ENCODE data around the gene TOPORS. TPM values are rescaled to one million over a fixed set of nuclear protein-coding genes. Genes with fewer than 3 reads are reported as not detected.
A peak's percentile ranks its signal among the peaks of the same experiment; 100 is the strongest.
"Not testable (repeated sequence)": the region's sequence is repeated elsewhere in the genome, so short reads cannot be mapped to it uniquely, and the experiment has no call there.

TOPORS gene
- total RNA-seq, 2 experiments from 2014 or later: 11.9 to 12.0 TPM

GRCh38 chr9:32565967-32566366 is 13.6 kb upstream of the TOPORS start:
- ChIA-PET CTCF (interaction anchor here (0.6 to 3.2 kb wide), 4 partner anchors 14 to 465 kb away, joined by 3 to 19 read pairs (median 11); no protein-coding TSS in a partner anchor), POLR2A (interaction anchor here (1.5 to 1.7 kb wide), 4 partner anchors 14 to 459 kb away, joined by 3 to 7 read pairs (median 4); partner anchors contain the start of genes RIGI, SMIM27 and TOPORS)
- Mint-ChIP-seq H3K4me3 (no peak overlapping the region), H3K27ac (peak overlapping the region; percentile 78), H3K4me1 (ENCODE audit: low read depth) (peaks cover 20% of the 10 kb centered on the region), H3K9me3 (ENCODE audit: insufficient read depth) (no peaks in the 10 kb centered on the region), H3K27me3 (ENCODE audit: low read depth) (no peaks in the 10 kb centered on the region), H3K36me3 (ENCODE audit: low read depth) (peaks cover 39% of the 10 kb centered on the region)
- DNase-seq (no peak), ATAC-seq (peak; percentile 42)

GRCh38 chr9:32558408-32558934 is 6.1 kb upstream of the TOPORS start:
- ChIA-PET CTCF (interaction anchor here (9.8 kb wide), 1 partner anchor 179 kb away, joined by 85 read pairs; no protein-coding TSS in a partner anchor), POLR2A (no interaction called here)
- H3K27ac Mint-ChIP-seq: no peak overlapping the region
- peaks cover 10% of the 10 kb centered on the region for H3K36me3 Mint-ChIP-seq (ENCODE audit: low read depth)
- no peaks in the 10 kb centered on the region for H3K9me3 Mint-ChIP-seq (ENCODE audit: insufficient read depth)
- no peaks in the 10 kb centered on the region for H3K27me3 Mint-ChIP-seq (ENCODE audit: low read depth)
- peaks cover 11% of the 10 kb centered on the region for H3K4me1 Mint-ChIP-seq (ENCODE audit: low read depth)
- no peak overlapping the region for H3K4me3 Mint-ChIP-seq
- no peak for DNase-seq
- ATAC-seq: no peak

GRCh38 chr9:32554591-32554990 is 2.2 kb upstream of the TOPORS start:
- Mint-ChIP-seq H3K36me3 (ENCODE audit: low read depth) (peaks cover 21% of the 10 kb centered on the region), H3K27ac (no peak overlapping the region), H3K9me3 (ENCODE audit: insufficient read depth) (no peaks in the 10 kb centered on the region), H3K4me3 (no peak overlapping the region), H3K4me1 (ENCODE audit: low read depth) (peaks cover 22% of the 10 kb centered on the region), H3K27me3 (ENCODE audit: low read depth) (no peaks in the 10 kb centered on the region)
- ATAC-seq: no peak
- ChIA-PET CTCF (interaction anchor here (1.3 to 9.8 kb wide), 4 partner anchors 14 to 176 kb away, joined by 3 to 85 read pairs (median 14); partner anchors contain the start of gene NDUFB6), POLR2A (interaction anchor here (1.2 kb wide), 1 partner anchor 29 kb away, joined by 3 read pairs; no protein-coding TSS in a partner anchor)
- no peak for DNase-seq

GRCh38 chr9:32554107-32554506 is 1.7 kb upstream of the TOPORS start:
- Mint-ChIP-seq H3K36me3 (ENCODE audit: low read depth) (peaks cover 20% of the 10 kb centered on the region), H3K9me3 (ENCODE audit: insufficient read depth) (no peaks in the 10 kb centered on the region), H3K4me3 (peak overlapping the region; percentile 31), H3K27me3 (ENCODE audit: low read depth) (no peaks in the 10 kb centered on the region), H3K27ac (no peak overlapping the region), H3K4me1 (ENCODE audit: low read depth) (peaks cover 22% of the 10 kb centered on the region)
- CTCF ChIA-PET: interaction anchor here (1.3 to 9.8 kb wide), 4 partner anchors 14 to 175 kb away, joined by 3 to 85 read pairs (median 14); partner anchors contain the start of gene NDUFB6
- POLR2A ChIA-PET: no interaction called here
- DNase-seq (no peak), ATAC-seq (no peak)

GRCh38 chr9:32551276-32552051 is 922 bp downstream of the TOPORS start:
- Mint-ChIP-seq H3K4me1 (ENCODE audit: low read depth) (peaks cover 30% of the 10 kb centered on the region), H3K36me3 (ENCODE audit: low read depth) (peaks cover 29% of the 10 kb centered on the region), H3K4me3 (peak overlapping the region; percentile 89), H3K27ac (peak overlapping the region; percentile 99), H3K9me3 (ENCODE audit: insufficient read depth) (no peaks in the 10 kb centered on the region), H3K27me3 (ENCODE audit: low read depth) (no peaks in the 10 kb centered on the region)
- POLR2A ChIA-PET: interaction anchor here (0.9 to 4.6 kb wide), 7 partner anchors 10 to 473 kb away, joined by 3 to 44 read pairs (median 7); partner anchors contain the start of genes DNAJA1, NDUFB6 and RIGI
- DNase-seq (peak; percentile 62), ATAC-seq (peak; percentile 20)
- CTCF ChIA-PET: interaction anchor here (0.9 to 9.8 kb wide), 12 partner anchors 11 to 1264 kb away, joined by 3 to 85 read pairs (median 7); partner anchors contain the start of genes ACO1, NDUFB6 and RIGI

GRCh38 chr9:32550562-32551275 is 1.7 kb downstream of the TOPORS start:
- ChIA-PET CTCF (interaction anchor here (1.0 to 9.8 kb wide), 10 partner anchors 12 to 172 kb away, joined by 4 to 85 read pairs (median 7); partner anchors contain the start of genes ACO1, NDUFB6 and RIGI), POLR2A (interaction anchor here (1.0 to 4.6 kb wide), 6 partner anchors 15 to 474 kb away, joined by 3 to 44 read pairs (median 5); partner anchors contain the start of genes DNAJA1, NDUFB6 and RIGI)
- ATAC-seq (peak; percentile 81), DNase-seq (peak; percentile 95)
- Mint-ChIP-seq H3K4me3 (peak overlapping the region; percentile 89), H3K27me3 (ENCODE audit: low read depth) (no peaks in the 10 kb centered on the region), H3K36me3 (ENCODE audit: low read depth) (peaks cover 29% of the 10 kb centered on the region), H3K4me1 (ENCODE audit: low read depth) (peaks cover 30% of the 10 kb centered on the region), H3K9me3 (ENCODE audit: insufficient read depth) (no peaks in the 10 kb centered on the region), H3K27ac (peak overlapping the region; percentile 99)

- H3K36me3 Mint-ChIP-seq (ENCODE audit: low read depth): peaks cover 29% of the 10 kb centered on the region
- H3K27me3 Mint-ChIP-seq (ENCODE audit: low read depth): no peaks in the 10 kb centered on the region
- no peaks in the 10 kb centered on the region for H3K9me3 Mint-ChIP-seq (ENCODE audit: insufficient read depth)
- DNase-seq (no peak), ATAC-seq (no peak)
- ChIA-PET POLR2A (interaction anchor here (1.0 to 4.6 kb wide), 4 partner anchors 16 to 475 kb away, joined by 4 to 44 read pairs (median 5); partner anchors contain the start of genes DNAJA1, NDUFB6 and RIGI), CTCF (interaction anchor here (1.0 to 9.8 kb wide), 10 partner anchors 12 to 171 kb away, joined by 4 to 85 read pairs (median 7); partner anchors contain the start of genes ACO1, NDUFB6 and RIGI)
- H3K4me1 Mint-ChIP-seq (ENCODE audit: low read depth): peaks cover 30% of the 10 kb centered on the region
- peak overlapping the region; percentile 89 for H3K4me3 Mint-ChIP-seq
- H3K27ac Mint-ChIP-seq: peak overlapping the region; percentile 67
Observed at GRCh38 chr9:32550150-32550561, 2.2 kb downstream of the TOPORS start.

GRCh38 chr9:32548213-32548612 is 4.2 kb downstream of the TOPORS start:
- H3K9me3 Mint-ChIP-seq (ENCODE audit: insufficient read depth); H3K27ac Mint-ChIP-seq; DNase-seq; H3K4me3 Mint-ChIP-seq; H3K27me3 Mint-ChIP-seq (ENCODE audit: low read depth); ATAC-seq: not testable (repeated sequence)
- ChIA-PET CTCF (interaction anchor here (1.0 to 4.3 kb wide), 3 partner anchors 23 to 169 kb away, joined by 3 to 19 read pairs (median 9); partner anchors contain the start of gene RIGI), POLR2A (interaction anchor here (1.0 kb wide), 1 partner anchor 23 kb away, joined by 4 read pairs; no protein-coding TSS in a partner anchor)
- peaks cover 24% of the 10 kb centered on the region for H3K4me1 Mint-ChIP-seq (ENCODE audit: low read depth)
- peaks cover 30% of the 10 kb centered on the region for H3K36me3 Mint-ChIP-seq (ENCODE audit: low read depth)

GRCh38 chr9:32545884-32546283 is 6.5 kb downstream of the TOPORS start:
- H3K27ac Mint-ChIP-seq: no peak overlapping the region
- no peak overlapping the region for H3K4me3 Mint-ChIP-seq
- ATAC-seq (no peak), DNase-seq (no peak)
- ChIA-PET CTCF (interaction anchor here (2.1 to 4.3 kb wide), 4 partner anchors 16 to 167 kb away, joined by 6 to 19 read pairs (median 12); no protein-coding TSS in a partner anchor), POLR2A (interaction anchor here (0.6 to 0.9 kb wide), 2 partner anchors 13 to 479 kb away, joined by 3 to 7 read pairs; no protein-coding TSS in a partner anchor)
- no peaks in the 10 kb centered on the region for H3K9me3 Mint-ChIP-seq (ENCODE audit: insufficient read depth)
- H3K36me3 Mint-ChIP-seq (ENCODE audit: low read depth): peaks cover 40% of the 10 kb centered on the region
- H3K4me1 Mint-ChIP-seq (ENCODE audit: low read depth): peaks cover 23% of the 10 kb centered on the region
- no peaks in the 10 kb centered on the region for H3K27me3 Mint-ChIP-seq (ENCODE audit: low read depth)

- no peak for DNase-seq
- no peak for ATAC-seq
- no peak overlapping the region for H3K4me3 Mint-ChIP-seq
- no peak overlapping the region for H3K27ac Mint-ChIP-seq
- ChIA-PET POLR2A (interaction anchor here (0.6 kb wide), 1 partner anchor 31 kb away, joined by 3 read pairs; no protein-coding TSS in a partner anchor), CTCF (interaction anchor here (0.9 to 2.7 kb wide), 2 partner anchors 37 to 164 kb away, joined by 3 to 14 read pairs; no protein-coding TSS in a partner anchor)
- H3K27me3 Mint-ChIP-seq (ENCODE audit: low read depth): no peaks in the 10 kb centered on the region
- H3K4me1 Mint-ChIP-seq (ENCODE audit: low read depth): peaks cover 5% of the 10 kb centered on the region
- no peaks in the 10 kb centered on the region for H3K9me3 Mint-ChIP-seq (ENCODE audit: insufficient read depth)
- H3K36me3 Mint-ChIP-seq (ENCODE audit: low read depth): peaks cover 34% of the 10 kb centered on the region
Observed at GRCh38 chr9:32543047-32543446, 9.3 kb downstream of the TOPORS start.
